SK-N-MC (cell line): ENCODE measurements around the gene TM9SF1.
"Not testable (repeated sequence)": the region's sequence is repeated elsewhere in the genome, so short reads cannot be mapped to it uniquely, and the experiment has no call there.

Source experiments
- EZH2 ChIP-seq: fragments of 200-600 bp; sonication (generic); IDR thresholded peaks from one replicate; pipeline ENCODE4 v1.6.1; 2017; ENCODE audit warnings: antibody characterized with exemption
- POLR2AphosphoS5 ChIP-seq: IDR thresholded peaks from 2 replicates; pipeline ENCODE4 v1.6.1; 2012; ENCODE audit warnings: mild to moderate bottlenecking, low read depth, low read length, borderline replicate concordance

- TF ChIP-seq POLR2AphosphoS5, EZH2: not testable (repeated sequence)
These were observed 7.3 kb upstream of the TM9SF1 start for GRCh38 chr14:24202538-24202937.
